Esophagus muscularis mucosa (tissue), 3 donors: ENCODE data around the gene SERTAD2.

ENCODE experiments used
- CTCF ChIP-seq, 3 experiments: fragments of 200-600 bp in 2 of 3; fragments of 450-650 bp in 1 of 3; sonication (generic) in 2 of 3; IDR thresholded peaks; one replicate each; pipeline ENCODE4 v1.5.1; 2017 to 2019; ENCODE audit warnings: antibody characterized with exemption in 3 of 3, mild to moderate bottlenecking in 2 of 3, moderate library complexity in 1 of 3
- POLR2A ChIP-seq: fragments of 450-650 bp; IDR thresholded peaks from one replicate; pipeline ENCODE4 v1.6.1; 2017; ENCODE audit warnings: antibody characterized with exemption, moderate library complexity, mild to moderate bottlenecking, low read depth
- POLR2AphosphoS5 ChIP-seq, 2 donors: sonication (generic); formaldehyde crosslinking; IDR thresholded peaks; one replicate each; pipeline ENCODE4 v1.6.1; 2017; ENCODE audit warnings: antibody characterized with exemption in 2 of 2

- TF ChIP-seq CTCF (IDR thresholded peaks at IDR 0.05) (no peak), POLR2A (no peak), POLR2AphosphoS5 (IDR thresholded peaks at IDR 0.05) (no peak)
These were observed 15.1 kb downstream of the SERTAD2 start for GRCh38 chr2:64638502-64639120.
